ENCODE measurements around the gene CMTR1.

GRCh38 chr6:37392821-37393220 is 40.2 kb upstream of the CMTR1 start:
- TF ChIP-seq CTCF (conservative IDR thresholded peaks at IDR 0.05; ENCODE audit: low read length) (no peak), EZH2phosphoT487 (IDR thresholded peaks at IDR 0.05; ENCODE audit: borderline replicate concordance, low read depth, low read length) (no peak)
